A204.1 (cell line): Measurements from ENCODE around the gene ATP5PF.
"Not testable (repeated sequence)": the region's sequence is repeated elsewhere in the genome, so short reads cannot be mapped to it uniquely, and the experiment has no call there.

ENCODE experiments used
- FAIRE-seq: peaks from 2 replicates; lab custom pipeline; 2012; peaks lifted over from hg19 to GRCh38; lab: Jason Lieb, UNC

ATP5PF gene, protein sequence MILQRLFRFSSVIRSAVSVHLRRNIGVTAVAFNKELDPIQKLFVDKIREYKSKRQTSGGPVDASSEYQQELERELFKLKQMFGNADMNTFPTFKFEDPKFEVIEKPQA

GRCh38 chr21:25734904-25735645, at the start of gene ATP5PF, which contains the start of gene GABPA:
TSS of gene ATP5PF (minus strand) at chr21:25734904. CDS start at chr21:25729794, 5,110 bp downstream.
TSS of gene GABPA (plus strand) at chr21:25734972. CDS start at chr21:25741599, 6,627 bp downstream.
- peak; percentile 97 for FAIRE-seq

- FAIRE-seq: not testable (repeated sequence)
Observed at GRCh38 chr21:25778126-25778875, 43.6 kb upstream of the ATP5PF start.

GRCh38 chr21:25776440-25776839, 41.7 kb upstream of the ATP5PF start:
- FAIRE-seq: no peak

GRCh38 chr21:25772686-25773085, 38.0 kb upstream of the ATP5PF start:
- FAIRE-seq: no peak

DNA sequence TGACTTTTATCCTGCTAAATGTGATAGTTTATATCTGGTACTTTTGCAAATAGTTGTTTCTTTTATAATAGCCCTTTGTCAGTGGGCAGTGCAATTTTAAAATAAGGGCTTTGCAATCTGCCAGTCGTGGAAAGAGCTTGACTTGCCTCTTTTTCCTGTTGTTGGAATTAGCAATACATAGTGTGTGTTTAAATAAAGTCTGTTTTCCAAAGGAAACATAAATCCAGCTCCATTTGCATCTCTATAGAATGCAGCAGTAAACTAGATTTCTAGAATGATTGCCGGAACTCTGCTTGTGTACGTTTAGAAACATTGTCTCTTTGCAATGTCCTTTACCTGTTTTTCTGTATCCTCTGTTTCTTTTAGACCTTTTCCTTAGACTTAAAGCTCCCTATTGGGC, 33.2 kb upstream of the ATP5PF start:
- no peak for FAIRE-seq

- FAIRE-seq: no peak
Observed at GRCh38 chr21:25764065-25764464, 29.4 kb upstream of the ATP5PF start.

DNA sequence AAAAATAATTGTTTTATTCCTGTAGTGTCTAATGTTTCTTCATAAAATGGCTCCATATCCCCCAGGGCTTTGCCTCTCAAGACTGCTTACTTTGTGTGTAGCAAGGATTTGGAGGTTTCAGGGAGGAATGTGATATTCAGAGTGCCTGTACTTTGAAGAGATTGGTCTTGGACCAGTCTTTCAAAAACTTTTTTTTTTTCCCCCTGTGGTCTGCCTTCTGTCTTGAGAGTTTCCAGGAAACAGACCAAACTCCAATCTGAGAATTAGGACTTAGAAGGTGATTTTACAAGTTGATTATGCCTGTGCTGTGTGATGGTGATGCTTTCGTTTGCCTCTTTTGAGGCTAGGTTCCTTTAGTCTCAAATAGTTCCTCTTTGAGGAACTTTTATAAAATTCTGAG, 26.0 kb upstream of the ATP5PF start:
- FAIRE-seq: no peak

DNA sequence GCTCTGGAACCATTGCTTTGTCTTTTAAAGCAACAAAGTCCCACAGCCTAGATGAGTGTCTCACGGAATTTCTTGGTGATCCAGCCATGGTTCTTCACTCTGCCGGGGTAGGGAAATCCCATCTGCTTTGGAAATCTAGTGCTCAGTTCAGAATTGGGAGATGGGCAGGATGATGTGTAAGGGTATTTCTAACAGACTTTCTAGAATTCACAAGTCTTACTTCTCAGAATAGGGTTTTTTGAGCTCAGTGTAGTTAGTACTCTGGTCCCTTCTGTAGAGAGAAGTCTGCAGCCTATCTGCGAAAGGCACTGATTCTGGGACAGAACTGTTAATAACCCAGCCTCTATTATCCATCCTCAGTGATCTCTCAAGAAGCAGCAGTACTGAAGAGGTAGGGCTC, 25.4 kb upstream of the ATP5PF start:
- FAIRE-seq: no peak

GRCh38 chr21:25759573-25759972, 24.9 kb upstream of the ATP5PF start:
- FAIRE-seq: no peak

DNA sequence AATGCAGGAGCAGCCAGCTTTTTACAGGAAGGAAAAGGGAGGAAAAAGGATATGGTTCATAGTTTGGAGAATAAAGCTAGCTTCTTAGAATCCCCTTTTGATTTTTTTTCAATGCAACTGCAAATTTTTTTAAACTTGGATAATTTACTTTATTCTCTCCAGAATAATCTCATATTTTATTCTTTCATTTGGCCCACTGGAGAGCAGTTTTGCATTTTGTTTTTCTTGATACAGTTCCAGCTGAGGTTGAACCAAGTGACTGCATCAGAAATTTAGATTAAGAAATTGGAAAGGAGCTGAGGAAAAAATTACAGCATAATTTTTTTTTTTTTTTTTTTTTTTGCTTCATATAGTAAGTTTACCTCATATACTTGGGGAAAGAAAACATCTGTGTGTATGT, 22.8 kb upstream of the ATP5PF start:
- FAIRE-seq: no peak

DNA sequence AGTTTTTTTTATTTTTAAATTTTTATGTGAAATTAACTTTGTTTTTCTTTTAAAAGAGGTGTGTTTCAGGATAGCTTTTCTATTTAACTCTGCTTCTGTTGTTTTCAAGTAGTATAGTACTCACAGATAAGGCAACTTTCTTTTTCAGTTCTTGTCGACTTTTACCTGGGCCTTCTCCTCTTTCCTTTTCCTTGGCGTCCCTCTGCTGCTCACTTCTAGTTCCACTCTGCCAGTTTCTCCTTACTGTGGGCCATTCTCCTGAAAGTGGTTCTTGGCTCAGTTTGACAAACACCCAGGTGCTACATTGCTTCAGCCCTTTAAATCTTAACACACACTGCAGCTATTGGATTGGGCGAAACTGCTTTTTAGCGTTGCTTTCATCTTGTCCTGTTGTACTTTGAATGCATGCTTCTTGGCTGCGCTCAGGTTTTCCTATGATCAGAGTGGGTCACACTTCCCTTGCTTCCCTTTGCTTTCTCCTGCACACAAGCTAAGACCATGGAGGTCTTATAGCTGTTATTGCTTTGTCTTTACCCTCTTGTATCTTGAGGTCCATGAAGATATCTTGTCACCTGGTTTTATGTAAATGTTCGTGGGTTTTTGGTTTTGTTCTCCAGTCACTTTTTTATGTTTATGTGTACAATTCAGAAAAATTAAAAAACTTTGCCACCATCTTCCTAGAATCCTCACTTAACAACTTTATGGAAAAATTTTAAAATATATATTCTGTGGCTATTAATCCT, 21.7 kb upstream of the ATP5PF start:
- no peak for FAIRE-seq

DNA sequence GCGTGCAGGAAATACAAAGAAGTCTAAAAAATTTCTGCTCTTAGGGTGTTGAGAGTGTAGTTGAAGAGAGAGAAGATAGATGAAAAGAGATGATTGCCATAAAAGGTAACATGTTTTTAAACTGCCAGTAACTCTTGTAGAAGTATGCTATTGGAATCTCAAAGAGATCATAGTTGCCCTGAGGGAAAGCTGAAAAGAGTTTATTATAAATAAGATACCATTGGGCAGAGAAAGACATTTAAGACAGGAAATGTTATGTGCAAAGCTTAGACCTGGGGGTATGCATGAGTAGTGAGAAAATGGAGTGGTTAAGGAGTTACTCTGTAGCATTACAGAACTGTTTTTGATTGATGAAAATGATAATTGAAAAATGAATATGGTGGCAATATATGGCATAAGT, 17.7 kb upstream of the ATP5PF start:
- FAIRE-seq: no peak

- no peak for FAIRE-seq
Observed at GRCh38 chr21:25750085-25750484, 15.4 kb upstream of the ATP5PF start.

GRCh38 chr21:25744854-25745253, 10.2 kb upstream of the ATP5PF start:
- FAIRE-seq: no peak

DNA sequence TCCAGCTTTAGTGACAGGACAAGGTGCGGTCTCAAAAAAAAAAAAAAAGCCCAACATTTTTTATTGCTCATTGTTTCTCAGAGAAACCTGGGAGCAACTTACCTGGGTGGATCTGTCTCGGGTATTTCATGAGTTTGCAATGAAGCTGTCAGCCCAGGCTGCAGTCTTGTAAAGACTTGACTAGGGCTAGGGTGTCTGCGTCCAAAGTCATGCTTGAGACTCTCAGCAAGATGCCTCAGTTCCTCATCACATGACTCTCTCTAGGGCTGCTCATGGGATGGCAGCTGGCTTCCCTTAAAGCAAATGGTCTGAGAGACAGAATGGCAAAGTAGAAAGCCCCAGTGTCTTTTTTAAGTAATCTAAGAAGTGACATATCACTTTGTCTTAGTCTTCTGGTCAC, 8.2 kb upstream of the ATP5PF start:
- no peak for FAIRE-seq

- FAIRE-seq: no peak
Observed at GRCh38 chr21:25737421-25737820, 2.7 kb upstream of the ATP5PF start.

DNA sequence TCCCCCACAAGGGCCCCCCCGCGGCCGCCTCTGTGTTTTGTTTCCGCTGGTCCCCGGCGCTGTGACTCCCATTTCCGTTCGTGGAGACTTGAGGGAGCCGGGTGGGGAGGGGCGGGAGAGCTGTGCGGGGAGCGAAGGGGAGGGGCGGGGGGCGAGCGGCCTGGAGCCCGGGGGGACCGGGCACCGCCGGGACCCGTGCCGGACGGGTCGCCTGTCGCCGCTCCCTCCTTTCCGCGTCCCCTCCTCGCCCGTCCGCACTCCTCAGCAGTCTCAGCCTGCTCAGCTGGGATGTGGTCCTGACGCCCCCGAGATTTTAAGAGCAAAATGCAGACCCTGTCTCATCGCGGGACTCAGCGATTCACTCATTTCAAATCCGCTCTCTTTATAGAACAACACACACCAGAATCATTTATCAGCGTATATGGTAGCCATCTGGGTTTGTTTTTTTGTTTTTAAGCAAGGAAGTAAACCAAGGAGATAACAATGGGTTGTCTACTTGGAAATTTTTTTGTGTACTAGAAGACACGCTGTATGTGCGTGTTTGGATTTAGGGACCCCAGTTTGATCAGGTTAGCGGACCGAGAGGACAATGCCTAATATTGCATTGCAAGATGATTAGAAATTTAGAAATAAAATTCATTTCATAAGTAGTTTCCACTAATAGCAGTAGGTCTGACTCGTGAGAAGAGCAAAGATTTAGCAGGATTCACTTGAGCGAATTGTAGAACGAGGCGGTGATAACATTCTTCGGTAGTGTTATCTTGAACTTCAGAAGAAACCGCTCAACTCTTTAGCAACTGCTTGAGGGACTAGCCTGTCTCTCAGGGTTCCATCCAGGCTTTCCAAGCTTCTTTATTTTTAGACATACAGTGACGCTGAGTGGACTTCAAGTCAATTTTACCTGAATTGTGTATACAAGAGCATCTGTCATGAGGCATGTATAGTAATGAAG, 1.2 kb upstream of the ATP5PF start:
- no peak for FAIRE-seq

- no peak for FAIRE-seq
Observed at GRCh38 chr21:25734654-25734903, 125 bp downstream of the ATP5PF start.

DNA sequence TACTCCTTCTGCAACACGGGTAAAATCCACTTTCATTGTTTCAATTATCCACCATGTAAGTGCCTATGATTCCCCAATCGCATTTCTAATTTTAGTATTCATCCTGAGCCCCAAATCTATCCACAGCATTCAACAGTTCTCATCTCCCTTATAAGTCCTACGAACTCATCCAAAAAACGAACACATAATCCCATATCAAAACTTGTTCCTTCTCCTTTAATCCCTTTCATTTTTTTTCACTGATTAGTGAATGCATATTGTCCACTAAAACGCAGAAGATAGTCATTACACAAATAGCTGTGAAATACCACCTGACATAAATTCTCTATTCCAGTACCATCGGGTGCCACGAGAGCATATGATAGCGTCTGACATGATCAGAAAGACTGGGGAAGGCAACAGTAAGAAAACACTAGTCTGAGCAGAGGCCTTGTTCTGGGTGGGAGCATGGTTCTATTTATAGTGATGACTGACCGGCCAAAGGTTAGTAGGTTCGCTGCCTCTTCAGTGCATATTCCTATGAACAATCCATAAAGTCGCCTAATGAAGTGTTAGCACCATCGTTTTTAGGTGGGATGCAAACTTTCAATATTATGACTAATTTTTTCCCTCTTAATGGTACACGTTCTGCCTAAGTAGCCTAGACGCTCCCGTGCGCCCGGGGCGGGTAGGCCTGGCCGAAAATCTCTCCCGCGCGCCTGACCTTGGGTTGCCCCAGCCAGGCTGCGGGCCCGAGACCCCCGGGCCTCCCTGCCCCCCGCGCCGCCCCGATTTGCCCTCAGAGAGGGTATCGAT, 648 bp downstream of the ATP5PF start:
- no peak for FAIRE-seq

- FAIRE-seq: no peak
Observed at GRCh38 chr21:25732091-25732760, 2.5 kb downstream of the ATP5PF start.
